ENCODE measurements around the gene DDR2. TPM values are rescaled to one million over a fixed set of nuclear protein-coding genes. Genes with fewer than 3 reads are reported as not detected.

The DDR2 gene
- total RNA-seq, 1 donor from 2014 or later, result 4.4 TPM

DNA sequence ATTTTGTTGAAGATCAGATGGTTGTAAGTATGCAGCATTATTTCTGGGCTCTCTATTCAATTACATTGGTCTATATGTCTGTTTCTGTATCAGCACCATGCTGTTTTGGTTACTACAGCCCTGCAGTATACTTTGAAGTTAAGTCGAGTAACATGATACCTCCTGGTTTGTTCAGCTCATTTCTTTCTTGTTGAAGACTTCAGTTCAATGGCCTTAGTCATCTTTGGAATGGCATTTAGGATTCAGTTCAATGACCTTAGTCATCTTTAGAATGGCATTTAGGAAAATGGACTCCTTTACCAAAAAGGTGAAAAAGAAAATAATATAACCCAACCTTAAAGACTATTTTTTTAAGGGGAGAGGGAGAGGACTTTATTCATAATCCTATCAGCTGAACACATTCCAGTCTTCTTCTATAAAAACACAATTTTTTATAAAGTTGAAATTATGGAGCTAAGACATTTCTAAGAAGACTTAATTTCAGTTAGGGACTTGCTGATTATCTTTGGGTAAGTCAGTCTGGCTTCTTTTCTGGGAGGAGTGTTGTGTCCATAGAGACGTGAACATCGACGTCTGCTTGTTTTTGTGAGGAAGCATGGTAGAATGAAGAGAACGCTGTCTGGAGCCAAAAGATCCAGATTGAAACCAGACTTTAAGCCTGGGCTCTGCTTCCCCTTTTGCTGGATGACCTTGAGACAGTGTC lies 48.3 kb downstream of the DDR2 start:
- peaks cover 6% of the 10 kb centered on the region for H3K4me1 Mint-ChIP-seq (ENCODE audit: low read depth, unreplicated experiment)
- H3K27me3 Mint-ChIP-seq (ENCODE audit: unreplicated experiment), result no peaks in the 10 kb centered on the region
- TF ChIP-seq, protein P1, sequence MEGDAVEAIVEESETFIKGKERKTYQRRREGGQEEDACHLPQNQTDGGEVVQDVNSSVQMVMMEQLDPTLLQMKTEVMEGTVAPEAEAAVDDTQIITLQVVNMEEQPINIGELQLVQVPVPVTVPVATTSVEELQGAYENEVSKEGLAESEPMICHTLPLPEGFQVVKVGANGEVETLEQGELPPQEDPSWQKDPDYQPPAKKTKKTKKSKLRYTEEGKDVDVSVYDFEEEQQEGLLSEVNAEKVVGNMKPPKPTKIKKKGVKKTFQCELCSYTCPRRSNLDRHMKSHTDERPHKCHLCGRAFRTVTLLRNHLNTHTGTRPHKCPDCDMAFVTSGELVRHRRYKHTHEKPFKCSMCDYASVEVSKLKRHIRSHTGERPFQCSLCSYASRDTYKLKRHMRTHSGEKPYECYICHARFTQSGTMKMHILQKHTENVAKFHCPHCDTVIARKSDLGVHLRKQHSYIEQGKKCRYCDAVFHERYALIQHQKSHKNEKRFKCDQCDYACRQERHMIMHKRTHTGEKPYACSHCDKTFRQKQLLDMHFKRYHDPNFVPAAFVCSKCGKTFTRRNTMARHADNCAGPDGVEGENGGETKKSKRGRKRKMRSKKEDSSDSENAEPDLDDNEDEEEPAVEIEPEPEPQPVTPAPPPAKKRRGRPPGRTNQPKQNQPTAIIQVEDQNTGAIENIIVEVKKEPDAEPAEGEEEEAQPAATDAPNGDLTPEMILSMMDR (IDR thresholded peaks at IDR 0.05; ENCODE audit: partially characterized antibody, unreplicated experiment), result no peak
- H3K4me3 Mint-ChIP-seq (ENCODE audit: unreplicated experiment), result no peak overlapping the region
- DNase-seq, result no peak
- H3K36me3 Mint-ChIP-seq (ENCODE audit: unreplicated experiment), result no peaks in the 10 kb centered on the region
- no peaks in the 10 kb centered on the region for H3K9me3 Mint-ChIP-seq (ENCODE audit: unreplicated experiment)
- H3K27ac Mint-ChIP-seq (ENCODE audit: unreplicated experiment), result no peak overlapping the region

DNA sequence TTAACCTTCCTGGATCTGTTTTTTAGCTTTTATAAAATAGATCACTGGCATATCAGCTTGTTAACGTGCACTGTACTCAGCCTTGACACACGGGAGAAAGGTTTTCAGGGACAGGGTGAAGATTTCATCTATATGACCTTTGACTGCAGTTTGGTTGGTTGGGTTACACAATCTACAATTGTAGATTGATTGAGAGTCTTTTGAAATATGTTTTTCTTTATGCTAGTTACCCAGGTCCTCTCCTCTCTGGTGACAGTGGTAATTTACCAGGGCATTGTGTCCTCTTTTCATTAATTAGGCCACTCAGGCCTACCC lies 48.8 kb downstream of the DDR2 start:
- H3K4me3 Mint-ChIP-seq (ENCODE audit: unreplicated experiment), result no peak overlapping the region
- H3K27me3 Mint-ChIP-seq (ENCODE audit: unreplicated experiment), result no peaks in the 10 kb centered on the region
- no peak overlapping the region for H3K27ac Mint-ChIP-seq (ENCODE audit: unreplicated experiment)

DNA sequence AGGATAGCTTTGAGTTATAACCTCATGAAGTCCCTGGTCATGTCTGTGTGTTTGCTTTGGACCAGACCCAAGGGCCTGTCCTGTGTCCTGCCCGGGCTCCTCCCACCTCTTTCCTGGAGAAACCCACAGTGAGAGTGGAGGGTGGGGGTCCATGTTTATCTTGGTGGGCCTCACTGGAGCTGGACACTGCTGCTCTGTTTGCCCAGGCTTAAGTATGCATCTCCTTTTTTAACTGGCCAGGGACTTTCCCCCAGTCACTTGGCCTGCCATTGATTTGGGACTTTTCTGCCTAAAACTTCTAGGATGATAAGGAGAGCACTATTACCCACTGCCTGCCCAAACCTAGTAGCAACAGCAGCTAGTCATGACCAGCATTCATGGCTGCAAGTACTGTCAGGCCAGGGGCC lies 49.8 kb downstream of the DDR2 start:
- H3K27ac Mint-ChIP-seq (ENCODE audit: unreplicated experiment), result no peak overlapping the region
- no peaks in the 10 kb centered on the region for H3K36me3 Mint-ChIP-seq (ENCODE audit: unreplicated experiment)
- no peaks in the 10 kb centered on the region for H3K27me3 Mint-ChIP-seq (ENCODE audit: unreplicated experiment)
- TF ChIP-seq, protein P1 (IDR thresholded peaks at IDR 0.05; ENCODE audit: partially characterized antibody, unreplicated experiment), result no peak
- peaks cover 6% of the 10 kb centered on the region for H3K4me1 Mint-ChIP-seq (ENCODE audit: low read depth, unreplicated experiment)
- H3K4me3 Mint-ChIP-seq (ENCODE audit: unreplicated experiment), result no peak overlapping the region
- no peaks in the 10 kb centered on the region for H3K9me3 Mint-ChIP-seq (ENCODE audit: unreplicated experiment)
- no peak for DNase-seq

More for the DNA sequence above, 48.8 kb downstream of the DDR2 start:
- peaks cover 6% of the 10 kb centered on the region for H3K4me1 Mint-ChIP-seq (ENCODE audit: low read depth, unreplicated experiment)
- TF ChIP-seq, protein P1 (IDR thresholded peaks at IDR 0.05; ENCODE audit: partially characterized antibody, unreplicated experiment), result no peak
- H3K36me3 Mint-ChIP-seq (ENCODE audit: unreplicated experiment), result no peaks in the 10 kb centered on the region
- DNase-seq, result no peak
- H3K9me3 Mint-ChIP-seq (ENCODE audit: unreplicated experiment), result no peaks in the 10 kb centered on the region

DNA sequence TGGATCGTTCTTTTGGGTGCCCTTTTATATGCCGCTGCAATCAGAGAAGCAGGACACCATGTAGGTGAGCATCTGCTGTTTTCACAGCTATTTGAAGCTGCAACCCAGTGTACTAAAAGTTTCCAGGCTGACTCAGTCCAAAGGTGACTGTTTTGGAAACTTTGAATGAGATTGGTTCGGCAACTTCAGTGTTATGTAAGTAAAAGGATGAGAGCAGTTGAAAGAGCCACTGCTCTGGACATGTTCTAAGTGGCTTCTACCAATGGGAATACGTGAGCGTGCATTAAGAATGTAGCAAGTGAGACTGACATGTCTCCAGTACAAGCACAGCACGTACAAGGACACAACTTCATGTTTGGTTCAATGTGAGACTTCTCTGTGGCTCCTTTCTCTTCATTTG lies 55.6 kb downstream of the DDR2 start:
- Mint-ChIP-seq H3K27me3 (ENCODE audit: unreplicated experiment) (peaks cover 2% of the 10 kb centered on the region), H3K36me3 (ENCODE audit: unreplicated experiment) (no peaks in the 10 kb centered on the region), H3K9me3 (ENCODE audit: unreplicated experiment) (no peaks in the 10 kb centered on the region), H3K4me3 (ENCODE audit: unreplicated experiment) (no peak overlapping the region), H3K4me1 (ENCODE audit: low read depth, unreplicated experiment) (peaks cover 14% of the 10 kb centered on the region), H3K27ac (ENCODE audit: unreplicated experiment) (no peak overlapping the region)
- no peak for DNase-seq
- TF ChIP-seq, protein P1 (IDR thresholded peaks at IDR 0.05; ENCODE audit: partially characterized antibody, unreplicated experiment), result no peak

DNA sequence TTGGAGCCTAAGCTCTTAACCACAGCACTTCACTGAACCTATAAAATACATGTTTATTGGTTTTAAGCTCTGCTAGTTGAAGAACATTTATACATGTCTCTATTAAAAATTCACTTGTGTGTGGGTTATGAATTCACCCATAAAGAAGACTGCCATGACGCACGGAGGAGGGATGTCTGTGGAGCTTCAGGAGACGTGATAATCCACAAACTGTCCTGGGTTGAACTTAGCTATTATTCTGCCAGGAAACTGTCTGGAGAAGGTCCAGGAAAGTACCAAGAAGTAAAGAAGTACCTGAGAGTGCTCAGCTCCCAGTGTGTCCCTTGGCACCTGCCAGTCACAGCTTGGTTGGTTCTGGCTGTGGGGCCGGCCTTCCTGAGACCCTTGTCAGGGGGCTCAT lies 56.3 kb downstream of the DDR2 start:
- H3K27ac Mint-ChIP-seq (ENCODE audit: unreplicated experiment), result no peak overlapping the region
- DNase-seq, result no peak
- H3K4me1 Mint-ChIP-seq (ENCODE audit: low read depth, unreplicated experiment), result peaks cover 14% of the 10 kb centered on the region

More for the DNA sequence above, 56.3 kb downstream of the DDR2 start:
- H3K4me3 Mint-ChIP-seq (ENCODE audit: unreplicated experiment), result no peak overlapping the region
- TF ChIP-seq, protein P1 (IDR thresholded peaks at IDR 0.05; ENCODE audit: partially characterized antibody, unreplicated experiment), result no peak
- H3K36me3 Mint-ChIP-seq (ENCODE audit: unreplicated experiment), result no peaks in the 10 kb centered on the region
- no peaks in the 10 kb centered on the region for H3K9me3 Mint-ChIP-seq (ENCODE audit: unreplicated experiment)
- peaks cover 2% of the 10 kb centered on the region for H3K27me3 Mint-ChIP-seq (ENCODE audit: unreplicated experiment)
